HG03575 (cell line): ENCODE results near the gene HSPA12A.

Experiments
- ATAC-seq: cut with Tn5 transposase; IDR thresholded peaks from one replicate; pipeline ENCODE4 v1.9.1; 2021; ENCODE audit not compliant: unreplicated experiment, insufficient number of reproducible peaks, low FRiP score; ENCODE audit errors: extremely low read depth

Gene HSPA12A

GRCh38 chr10:116772909-116773705 is 30.7 kb upstream of the HSPA12A start:
- no peak for ATAC-seq

- no peak for ATAC-seq
Observed at GRCh38 chr10:116771959-116772585, 29.7 kb upstream of the HSPA12A start.

GRCh38 chr10:116771101-116771958 is 29.0 kb upstream of the HSPA12A start:
- no peak for ATAC-seq

GRCh38 chr10:116770281-116770680 is 27.9 kb upstream of the HSPA12A start:
- no peak for ATAC-seq

GRCh38 chr10:116769791-116770190 is 27.4 kb upstream of the HSPA12A start:
- no peak for ATAC-seq

GRCh38 chr10:116769368-116769767 is 27.0 kb upstream of the HSPA12A start:
- no peak for ATAC-seq

GRCh38 chr10:116768786-116769185 is 26.4 kb upstream of the HSPA12A start:
- no peak for ATAC-seq

GRCh38 chr10:116766837-116767634 is 24.7 kb upstream of the HSPA12A start:
- ATAC-seq: no peak

- ATAC-seq: no peak
Observed at GRCh38 chr10:116766241-116766827, 24.0 kb upstream of the HSPA12A start.

- no peak for ATAC-seq
Observed at GRCh38 chr10:116765648-116766081, 23.3 kb upstream of the HSPA12A start.

- no peak for ATAC-seq
Observed at GRCh38 chr10:116764979-116765378, 22.6 kb upstream of the HSPA12A start.

GRCh38 chr10:116763440-116763839 is 21.1 kb upstream of the HSPA12A start:
- ATAC-seq: no peak

GRCh38 chr10:116761883-116762282 is 19.5 kb upstream of the HSPA12A start:
- ATAC-seq: no peak

GRCh38 chr10:116760919-116761318 is 18.6 kb upstream of the HSPA12A start:
- no peak for ATAC-seq

- ATAC-seq: no peak
Observed at GRCh38 chr10:116757246-116757645, 14.9 kb upstream of the HSPA12A start.

GRCh38 chr10:116756277-116756676 is 13.9 kb upstream of the HSPA12A start:
- ATAC-seq: no peak

- ATAC-seq: no peak
Observed at GRCh38 chr10:116753759-116754158, 11.4 kb upstream of the HSPA12A start.

GRCh38 chr10:116752969-116753665 is 10.8 kb upstream of the HSPA12A start:
- ATAC-seq: no peak
